HG03045 (cell line): ENCODE results near the gene STAU1.

ENCODE experiments used
- ATAC-seq: cut with Tn5 transposase; IDR thresholded peaks from one replicate; pipeline ENCODE4 v1.9.1; 2021; ENCODE audit warnings: mild to moderate bottlenecking, moderate library complexity; ENCODE audit not compliant: unreplicated experiment

Gene STAU1

GRCh38 chr20:49187851-49188641 lies at the start of gene STAU1:
Gene STAU1 (minus strand): TSS chr20:49188334. CDS start chr20:49166201, 22,133 bp downstream.
- peak; percentile 88 for ATAC-seq

- no peak for ATAC-seq
These were observed 49.4 kb upstream of the STAU1 start for GRCh38 chr20:49237531-49237930.

GRCh38 chr20:49236301-49236700 lies 48.2 kb upstream of the STAU1 start:
- ATAC-seq = no peak

- no peak for ATAC-seq
These were observed 46.7 kb upstream of the STAU1 start for GRCh38 chr20:49234831-49235230.

GRCh38 chr20:49233226-49233625 lies 45.1 kb upstream of the STAU1 start:
- no peak for ATAC-seq

- ATAC-seq = no peak
These were observed 43.3 kb upstream of the STAU1 start for GRCh38 chr20:49231471-49231870.

- no peak for ATAC-seq
These were observed 42.5 kb upstream of the STAU1 start for GRCh38 chr20:49230561-49231133.

GRCh38 chr20:49230021-49230420 lies 41.9 kb upstream of the STAU1 start:
- ATAC-seq = no peak

GRCh38 chr20:49229381-49229780 lies 41.2 kb upstream of the STAU1 start:
- no peak for ATAC-seq

- ATAC-seq = no peak
These were observed 40.5 kb upstream of the STAU1 start for GRCh38 chr20:49228676-49229075.

GRCh38 chr20:49225896-49226295 lies 37.8 kb upstream of the STAU1 start:
- no peak for ATAC-seq

GRCh38 chr20:49219924-49220831 lies 32.0 kb upstream of the STAU1 start:
- no peak for ATAC-seq

- ATAC-seq = peak; percentile 93
These were observed 31.2 kb upstream of the STAU1 start, which contains the start of gene DDX27 for GRCh38 chr20:49219091-49219923. Gene DDX27 (plus strand): TSS chr20:49219416. CDS start chr20:49219449, 33 bp downstream.

- peak; percentile 2 for ATAC-seq
These were observed 30.6 kb upstream of the STAU1 start for GRCh38 chr20:49218739-49219090.

- no peak for ATAC-seq
These were observed 29.0 kb upstream of the STAU1 start for GRCh38 chr20:49216991-49217578.

- ATAC-seq = no peak
These were observed 27.1 kb upstream of the STAU1 start for GRCh38 chr20:49215232-49215631.

- ATAC-seq = no peak
These were observed 26.4 kb upstream of the STAU1 start for GRCh38 chr20:49214571-49214970.

- ATAC-seq = no peak
These were observed 22.6 kb upstream of the STAU1 start for GRCh38 chr20:49210757-49211110.

- ATAC-seq = no peak
These were observed 22.1 kb upstream of the STAU1 start for GRCh38 chr20:49210101-49210756.

- ATAC-seq = no peak
These were observed 18.9 kb upstream of the STAU1 start for GRCh38 chr20:49207076-49207475.
